GM12878 (cell line): ENCODE measurements around the gene SCN8A. TPM values are rescaled to one million over a fixed set of nuclear protein-coding genes. Genes with fewer than 3 reads are reported as not detected.

Experiments
- polyA plus RNA-seq, 11 experiments: library from polyadenylated mRNA; depleted of rRNA in 4 of 11; unstranded in 6 of 11; stranded (reverse) in 5 of 11; fragments of >200 nt; fragmentation: Nextera tagmentation in 4 of 11; fragmentation: Illumina TruSeq in 1 of 11; extraction: Ambion mirVana in 4 of 11; extraction: Trizol in 1 of 11; gene quantifications; 1 replicate in 1 of 11; 2 replicates in 10 of 11; pipeline versions ENCODE4 v1.2.1 to v1.2.3, GENCODE V29; 2011 to 2016; ENCODE audit warnings: inconsistent platforms in 2 of 11, missing spikeins in 2 of 11, low read depth in 1 of 11
- total RNA-seq, 4 experiments: library from RNA; depleted of rRNA in 3 of 4; stranded (reverse); fragments of >200 nt in 3 of 4; fragmentation: Illumina TruSeq in 1 of 4; extraction: Trizol in 1 of 4; gene quantifications; 2 replicates each; pipeline versions ENCODE4 v1.2.1 to v1.2.3, GENCODE V29; 2013 to 2021

SCN8A gene
- total and polyA plus RNA-seq, 10 of the 15 experiments (the other 5 are each of a cell fraction or from before 2014, with no cell fraction given), result 0.02 to 0.23 (median 0.06) TPM; not detected in 2

Other genes starting within 250 kb of the SCN8A start
- gene CELA1, start 244.6 kb upstream of the SCN8A start, total RNA-seq (2014; rRNA removed), result not detected in 2 replicates
- gene CELA1, start 244.6 kb upstream of the SCN8A start, total RNA-seq (2014; rRNA removed; fragmentation: Illumina TruSeq; extraction: Trizol), result not detected in 2 replicates
- gene CELA1, start 244.6 kb upstream of the SCN8A start, total RNA-seq (2021), result not detected in 2 replicates
- gene CELA1, start 244.6 kb upstream of the SCN8A start, polyA plus RNA-seq (2011; rRNA removed), result not detected in 2 replicates
- not detected in 2 replicates for gene CELA1, start 244.6 kb upstream of the SCN8A start, polyA plus RNA-seq (2014; fragmentation: Illumina TruSeq; extraction: Trizol)
- gene CELA1, start 244.6 kb upstream of the SCN8A start, polyA plus RNA-seq (2014; fragmentation: Nextera tagmentation; extraction: Ambion mirVana), result not detected
- gene CELA1, start 244.6 kb upstream of the SCN8A start, polyA plus RNA-seq (2014; rRNA removed), result not detected in 2 replicates
- not detected for gene CELA1, start 244.6 kb upstream of the SCN8A start, polyA plus RNA-seq (2016; fragmentation: Nextera tagmentation; extraction: Ambion mirVana)
- 34.6 and 37.2 TPM in 2 replicates for gene GALNT6, start 199.8 kb upstream of the SCN8A start, total RNA-seq (2014; rRNA removed)
- gene GALNT6, start 199.8 kb upstream of the SCN8A start, total RNA-seq (2014; rRNA removed; fragmentation: Illumina TruSeq; extraction: Trizol), result 21.7 and 25.5 TPM in 2 replicates
- 31.5 and 40.4 TPM in 2 replicates for gene GALNT6, start 199.8 kb upstream of the SCN8A start, total RNA-seq (2021)
- 8.3 and 16.2 TPM in 2 replicates for gene GALNT6, start 199.8 kb upstream of the SCN8A start, polyA plus RNA-seq (2011; rRNA removed)
- 26.2 and 26.3 TPM in 2 replicates for gene GALNT6, start 199.8 kb upstream of the SCN8A start, polyA plus RNA-seq (2014; fragmentation: Illumina TruSeq; extraction: Trizol)
- 10 to 100 TPM in 1 of 2 experiments, 1 to 10 TPM in 1; 6.6 to 11.4 TPM for gene GALNT6, start 199.8 kb upstream of the SCN8A start, polyA plus RNA-seq (2014; fragmentation: Nextera tagmentation; extraction: Ambion mirVana)
- 18.6 and 28.0 TPM in 2 replicates for gene GALNT6, start 199.8 kb upstream of the SCN8A start, polyA plus RNA-seq (2014; rRNA removed)
- 10 to 100 TPM; 18.2 to 21.8 TPM for gene GALNT6, start 199.8 kb upstream of the SCN8A start, polyA plus RNA-seq (2016; fragmentation: Nextera tagmentation; extraction: Ambion mirVana)
- gene SLC4A8, start 166.4 kb upstream of the SCN8A start, total RNA-seq (2014; rRNA removed), result 4.4 and 5.3 TPM in 2 replicates
- gene SLC4A8, start 166.4 kb upstream of the SCN8A start, total RNA-seq (2014; rRNA removed; fragmentation: Illumina TruSeq; extraction: Trizol), result 3.8 and 4.5 TPM in 2 replicates
- 7.7 and 10.7 TPM in 2 replicates for gene SLC4A8, start 166.4 kb upstream of the SCN8A start, total RNA-seq (2021)
- gene SLC4A8, start 166.4 kb upstream of the SCN8A start, polyA plus RNA-seq (2011; rRNA removed), result 2.7 and 2.9 TPM in 2 replicates
- gene SLC4A8, start 166.4 kb upstream of the SCN8A start, polyA plus RNA-seq (2014; fragmentation: Illumina TruSeq; extraction: Trizol), result 4.1 and 6.3 TPM in 2 replicates
- gene SLC4A8, start 166.4 kb upstream of the SCN8A start, polyA plus RNA-seq (2014; fragmentation: Nextera tagmentation; extraction: Ambion mirVana), result 1 to 10 TPM; 1.4 to 2.0 TPM
- 5.6 and 6.3 TPM in 2 replicates for gene SLC4A8, start 166.4 kb upstream of the SCN8A start, polyA plus RNA-seq (2014; rRNA removed)
- 1 to 10 TPM; 2.7 to 3.4 TPM for gene SLC4A8, start 166.4 kb upstream of the SCN8A start, polyA plus RNA-seq (2016; fragmentation: Nextera tagmentation; extraction: Ambion mirVana)